ENCODE data around the gene ZSWIM1. TPM values are rescaled to one million over a fixed set of nuclear protein-coding genes. Genes with fewer than 3 reads are reported as not detected.
A peak's percentile ranks its signal among the peaks of the same experiment; 100 is the strongest.

The ZSWIM1 gene
- total and polyA plus RNA-seq, 2 of the 13 experiments (the other 11 are each of a cell fraction or from before 2014, with no cell fraction given) = 9.5 to 11.7 TPM

DNA sequence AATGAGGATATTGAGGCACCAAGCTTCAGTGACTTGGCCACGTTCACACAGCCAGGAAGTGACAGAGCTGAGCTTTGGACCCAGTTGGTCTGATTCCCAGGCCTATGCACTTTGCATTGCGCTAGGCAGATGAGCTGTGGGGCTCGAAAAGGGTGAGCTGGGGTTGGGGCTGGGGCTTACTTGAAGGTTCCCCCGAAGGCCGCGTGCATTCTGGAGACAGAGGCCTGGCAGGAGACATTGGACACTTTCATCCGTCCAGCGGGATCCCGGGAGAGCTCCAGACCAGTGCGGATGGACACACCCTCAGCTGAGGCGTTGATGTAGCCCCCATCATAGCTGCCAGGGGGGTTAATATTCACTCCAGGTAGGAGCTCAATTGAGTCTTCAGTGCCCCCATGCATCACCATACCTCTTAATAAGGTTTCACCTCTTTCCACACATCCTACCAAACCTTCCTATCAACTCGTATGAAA is 28.3 kb downstream of the ZSWIM1 start (continued):
- TF ChIP-seq, protein P1, sequence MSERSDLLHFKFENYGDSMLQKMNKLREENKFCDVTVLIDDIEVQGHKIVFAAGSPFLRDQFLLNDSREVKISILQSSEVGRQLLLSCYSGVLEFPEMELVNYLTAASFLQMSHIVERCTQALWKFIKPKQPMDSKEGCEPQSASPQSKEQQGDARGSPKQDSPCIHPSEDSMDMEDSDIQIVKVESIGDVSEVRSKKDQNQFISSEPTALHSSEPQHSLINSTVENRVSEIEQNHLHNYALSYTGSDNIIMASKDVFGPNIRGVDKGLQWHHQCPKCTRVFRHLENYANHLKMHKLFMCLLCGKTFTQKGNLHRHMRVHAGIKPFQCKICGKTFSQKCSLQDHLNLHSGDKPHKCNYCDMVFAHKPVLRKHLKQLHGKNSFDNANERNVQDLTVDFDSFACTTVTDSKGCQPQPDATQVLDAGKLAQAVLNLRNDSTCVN (CRISPR knock-in tag; IDR thresholded peaks at IDR 0.05; ENCODE audit: borderline replicate concordance) = no peak
- TF ChIP-seq, protein P2, sequence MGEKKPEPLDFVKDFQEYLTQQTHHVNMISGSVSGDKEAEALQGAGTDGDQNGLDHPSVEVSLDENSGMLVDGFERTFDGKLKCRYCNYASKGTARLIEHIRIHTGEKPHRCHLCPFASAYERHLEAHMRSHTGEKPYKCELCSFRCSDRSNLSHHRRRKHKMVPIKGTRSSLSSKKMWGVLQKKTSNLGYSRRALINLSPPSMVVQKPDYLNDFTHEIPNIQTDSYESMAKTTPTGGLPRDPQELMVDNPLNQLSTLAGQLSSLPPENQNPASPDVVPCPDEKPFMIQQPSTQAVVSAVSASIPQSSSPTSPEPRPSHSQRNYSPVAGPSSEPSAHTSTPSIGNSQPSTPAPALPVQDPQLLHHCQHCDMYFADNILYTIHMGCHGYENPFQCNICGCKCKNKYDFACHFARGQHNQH (CRISPR knock-in tag; IDR thresholded peaks at IDR 0.05) = peak; percentile 48; the same call in 1 of the 2 replicates
- no peak for TF ChIP-seq GZF1 (CRISPR knock-in tag; IDR thresholded peaks at IDR 0.05)
- TF ChIP-seq, protein P3, sequence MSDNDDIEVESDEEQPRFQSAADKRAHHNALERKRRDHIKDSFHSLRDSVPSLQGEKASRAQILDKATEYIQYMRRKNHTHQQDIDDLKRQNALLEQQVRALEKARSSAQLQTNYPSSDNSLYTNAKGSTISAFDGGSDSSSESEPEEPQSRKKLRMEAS (IDR thresholded peaks at IDR 0.05) = peak; percentile 50
- TF ChIP-seq ZNF121 (CRISPR knock-in tag; IDR thresholded peaks at IDR 0.05) = no peak
- peak; percentile 31 for TF ChIP-seq SKI (IDR thresholded peaks at IDR 0.05; ENCODE audit: partially characterized antibody)
- TF ChIP-seq, protein P4, sequence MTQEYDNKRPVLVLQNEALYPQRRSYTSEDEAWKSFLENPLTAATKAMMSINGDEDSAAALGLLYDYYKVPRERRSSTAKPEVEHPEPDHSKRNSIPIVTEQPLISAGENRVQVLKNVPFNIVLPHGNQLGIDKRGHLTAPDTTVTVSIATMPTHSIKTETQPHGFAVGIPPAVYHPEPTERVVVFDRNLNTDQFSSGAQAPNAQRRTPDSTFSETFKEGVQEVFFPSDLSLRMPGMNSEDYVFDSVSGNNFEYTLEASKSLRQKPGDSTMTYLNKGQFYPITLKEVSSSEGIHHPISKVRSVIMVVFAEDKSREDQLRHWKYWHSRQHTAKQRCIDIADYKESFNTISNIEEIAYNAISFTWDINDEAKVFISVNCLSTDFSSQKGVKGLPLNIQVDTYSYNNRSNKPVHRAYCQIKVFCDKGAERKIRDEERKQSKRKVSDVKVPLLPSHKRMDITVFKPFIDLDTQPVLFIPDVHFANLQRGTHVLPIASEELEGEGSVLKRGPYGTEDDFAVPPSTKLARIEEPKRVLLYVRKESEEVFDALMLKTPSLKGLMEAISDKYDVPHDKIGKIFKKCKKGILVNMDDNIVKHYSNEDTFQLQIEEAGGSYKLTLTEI (CRISPR knock-in tag; conservative IDR thresholded peaks at IDR 0.05) = no peak
- peak; percentile 53; the same call in 1 of the 2 replicates for TF ChIP-seq ZNF331 (CRISPR knock-in tag; IDR thresholded peaks at IDR 0.05)
- TF ChIP-seq ATF7 (IDR thresholded peaks at IDR 0.05) = no peak
- no peak for TF ChIP-seq ATF7 (CRISPR knock-in tag; IDR thresholded peaks at IDR 0.05)
- TF ChIP-seq, protein P5, sequence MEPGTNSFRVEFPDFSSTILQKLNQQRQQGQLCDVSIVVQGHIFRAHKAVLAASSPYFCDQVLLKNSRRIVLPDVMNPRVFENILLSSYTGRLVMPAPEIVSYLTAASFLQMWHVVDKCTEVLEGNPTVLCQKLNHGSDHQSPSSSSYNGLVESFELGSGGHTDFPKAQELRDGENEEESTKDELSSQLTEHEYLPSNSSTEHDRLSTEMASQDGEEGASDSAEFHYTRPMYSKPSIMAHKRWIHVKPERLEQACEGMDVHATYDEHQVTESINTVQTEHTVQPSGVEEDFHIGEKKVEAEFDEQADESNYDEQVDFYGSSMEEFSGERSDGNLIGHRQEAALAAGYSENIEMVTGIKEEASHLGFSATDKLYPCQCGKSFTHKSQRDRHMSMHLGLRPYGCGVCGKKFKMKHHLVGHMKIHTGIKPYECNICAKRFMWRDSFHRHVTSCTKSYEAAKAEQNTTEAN (CRISPR knock-in tag; conservative IDR thresholded peaks at IDR 0.05) = no peak; the same call in 1 of the 2 replicates
- peak; percentile 49; the same call in 1 of the 2 replicates for TF ChIP-seq HIVEP1 (CRISPR knock-in tag; IDR thresholded peaks at IDR 0.05)
- TF ChIP-seq ZNF468 (CRISPR knock-in tag; IDR thresholded peaks at IDR 0.05) = no peak
- peak; percentile 52 for TF ChIP-seq BCL6 (CRISPR knock-in tag; IDR thresholded peaks at IDR 0.05)
- TF ChIP-seq TBX2 (CRISPR knock-in tag; IDR thresholded peaks at IDR 0.05; ENCODE audit: borderline replicate concordance) = no peak; the same call in 1 of the 2 replicates
- TF ChIP-seq, protein P6, sequence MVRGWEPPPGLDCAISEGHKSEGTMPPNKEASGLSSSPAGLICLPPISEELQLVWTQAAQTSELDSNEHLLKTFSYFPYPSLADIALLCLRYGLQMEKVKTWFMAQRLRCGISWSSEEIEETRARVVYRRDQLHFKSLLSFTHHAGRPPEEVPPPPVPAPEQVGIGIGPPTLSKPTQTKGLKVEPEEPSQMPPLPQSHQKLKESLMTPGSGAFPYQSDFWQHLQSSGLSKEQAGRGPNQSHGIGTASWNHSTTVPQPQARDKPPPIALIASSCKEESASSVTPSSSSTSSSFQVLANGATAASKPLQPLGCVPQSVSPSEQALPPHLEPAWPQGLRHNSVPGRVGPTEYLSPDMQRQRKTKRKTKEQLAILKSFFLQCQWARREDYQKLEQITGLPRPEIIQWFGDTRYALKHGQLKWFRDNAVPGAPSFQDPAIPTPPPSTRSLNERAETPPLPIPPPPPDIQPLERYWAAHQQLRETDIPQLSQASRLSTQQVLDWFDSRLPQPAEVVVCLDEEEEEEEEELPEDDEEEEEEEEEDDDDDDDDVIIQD (CRISPR knock-in tag; IDR thresholded peaks at IDR 0.05; ENCODE audit: low read depth) = 0 out of 2 replicates have a peak, but pooled peaks have one; percentile 41
- no peak for TF ChIP-seq XBP1 (CRISPR knock-in tag; IDR thresholded peaks at IDR 0.05)
- TF ChIP-seq HDAC2 (CRISPR knock-in tag; IDR thresholded peaks at IDR 0.05) = 0 out of 2 replicates have a peak, but pooled peaks have one; percentile 60
- no peak for TF ChIP-seq SAFB2 (CRISPR knock-in tag; IDR thresholded peaks at IDR 0.05; ENCODE audit: borderline replicate concordance, low read depth)
- no peak; the same call in 1 of the 2 replicates for TF ChIP-seq ZBTB3 (CRISPR knock-in tag; IDR thresholded peaks at IDR 0.05; ENCODE audit: borderline replicate concordance, low read depth)
- TF ChIP-seq ZNF317 (CRISPR knock-in tag; IDR thresholded peaks at IDR 0.05) = no peak
- TF ChIP-seq IKZF1 (IDR thresholded peaks at IDR 0.05) = no peak
- no peak for TF ChIP-seq HMG20A (CRISPR knock-in tag; IDR thresholded peaks at IDR 0.05; ENCODE audit: borderline replicate concordance)
